ENCODE measurements around the gene RNASEH2A. TPM values are rescaled to one million over a fixed set of nuclear protein-coding genes. Genes with fewer than 3 reads are reported as not detected.

RNASEH2A gene
- total RNA-seq, 1 donor from 2014 or later = 10.5 TPM

DNA sequence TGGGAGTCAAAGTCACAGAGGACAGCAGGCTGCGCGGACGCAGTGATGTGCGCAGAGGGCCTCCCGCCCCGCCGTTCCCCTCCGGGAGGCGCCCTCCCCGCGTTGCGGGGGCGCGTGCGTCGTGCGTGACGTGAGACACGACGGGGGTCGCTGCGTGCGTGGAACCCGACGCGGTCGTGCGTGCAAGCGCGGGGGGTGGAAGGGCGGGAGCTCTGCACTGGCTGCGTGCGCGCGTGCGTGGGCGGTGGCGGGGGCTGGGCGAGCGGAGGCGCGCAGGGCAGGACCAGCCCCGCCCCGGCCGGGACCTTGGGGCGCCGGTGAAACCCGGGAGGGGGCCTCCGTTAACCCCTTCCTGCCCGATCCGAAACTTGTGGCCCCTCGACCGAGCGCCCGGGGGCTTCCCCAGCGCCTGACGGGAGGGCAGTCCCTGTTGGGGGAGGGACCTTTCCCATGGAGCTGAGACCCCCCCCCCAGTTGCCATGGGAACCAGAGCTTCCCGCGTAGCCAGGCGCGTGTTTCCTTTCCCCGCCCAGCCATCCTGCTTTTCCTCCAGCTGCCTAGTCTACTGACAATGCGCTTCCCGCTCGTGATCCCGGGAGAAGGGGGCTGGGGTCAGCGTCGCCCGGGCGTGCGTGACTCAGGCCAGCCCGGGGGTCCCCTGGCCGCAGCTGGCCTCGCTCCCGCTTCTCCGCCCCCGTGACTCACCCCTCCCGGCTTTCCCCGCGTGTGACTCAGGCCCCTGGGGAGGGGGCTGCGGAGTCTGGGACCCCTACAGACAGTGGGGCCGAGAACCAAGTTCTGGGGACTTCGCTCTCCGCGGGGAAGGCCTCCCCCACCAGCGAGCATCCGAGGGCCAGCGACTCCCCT is 23.7 kb upstream of the RNASEH2A start:
- no peaks in the 10 kb centered on the region for H3K79me2 ChIP-seq (ENCODE audit: insufficient read depth, low read length)
- peak overlapping the region; percentile 59 for H3K4me3 ChIP-seq (ENCODE audit: insufficient read depth, low read depth, low read length)
- H3K9me3 Mint-ChIP-seq (ENCODE audit: unreplicated experiment) = no peaks in the 10 kb centered on the region
- H3K27ac ChIP-seq (ENCODE audit: low read depth, low read length) = peak overlapping the region; percentile 81
- H3K4me3 Mint-ChIP-seq (ENCODE audit: unreplicated experiment) = peak overlapping the region; percentile 76
- peaks cover 56% of the 10 kb centered on the region for H3K4me1 ChIP-seq (ENCODE audit: insufficient read depth, low read length)
- H3K4me1 Mint-ChIP-seq (ENCODE audit: low read depth, unreplicated experiment) = peaks cover 21% of the 10 kb centered on the region
- H4K20me1 ChIP-seq (ENCODE audit: insufficient read depth, low read length) = no peaks in the 10 kb centered on the region
- H3K4me2 ChIP-seq (ENCODE audit: low read length) = peak overlapping the region; percentile 94
- peak overlapping the region; percentile 79 for H2AFZ ChIP-seq (ENCODE audit: low read depth, low read length)
- no peaks in the 10 kb centered on the region for H3K36me3 Mint-ChIP-seq (ENCODE audit: low read depth, unreplicated experiment)
- DNase-seq (ENCODE audit: low read depth) (peak; percentile 74), FAIRE-seq (no peak)
- no peaks in the 10 kb centered on the region for H3K9me3 ChIP-seq (ENCODE audit: insufficient read depth, low read depth, low read length)
- no peaks in the 10 kb centered on the region for H3K27me3 Mint-ChIP-seq (ENCODE audit: low read depth, unreplicated experiment)
- no peaks in the 10 kb centered on the region for H3K36me3 ChIP-seq (ENCODE audit: insufficient read depth, low read length)
- TF ChIP-seq EZH2 (IDR thresholded peaks at IDR 0.05; ENCODE audit: insufficient read depth, low read length) = no peak
- TF ChIP-seq CTCF (IDR thresholded peaks at IDR 0.05; ENCODE audit: insufficient read depth, low read depth, low read length) = no peak
- peak overlapping the region; percentile 83 for H3K9ac ChIP-seq (ENCODE audit: low read length)
- no peaks in the 10 kb centered on the region for H3K27me3 ChIP-seq (ENCODE audit: insufficient read depth, low read length)
- peak overlapping the region; percentile 94 for H3K27ac Mint-ChIP-seq (ENCODE audit: unreplicated experiment)

- Mint-ChIP-seq H3K4me1 (ENCODE audit: low read depth, unreplicated experiment) (peaks cover 25% of the 10 kb centered on the region), H3K9me3 (ENCODE audit: unreplicated experiment) (no peaks in the 10 kb centered on the region), H3K27me3 (ENCODE audit: low read depth, unreplicated experiment) (no peaks in the 10 kb centered on the region), H3K36me3 (ENCODE audit: low read depth, unreplicated experiment) (no peaks in the 10 kb centered on the region), H3K4me3 (ENCODE audit: unreplicated experiment) (peak overlapping the region; percentile 73), H3K27ac (ENCODE audit: unreplicated experiment) (peak overlapping the region; percentile 92)
- Histone ChIP-seq H3K36me3 (ENCODE audit: insufficient read depth, low read length) (no peaks in the 10 kb centered on the region), H3K9ac (ENCODE audit: low read length) (peak overlapping the region; percentile 83), H3K4me3 (ENCODE audit: insufficient read depth, low read depth, low read length) (no peak overlapping the region), H3K4me1 (ENCODE audit: insufficient read depth, low read length) (peaks cover 57% of the 10 kb centered on the region), H3K4me2 (ENCODE audit: low read length) (peak overlapping the region; percentile 94), H4K20me1 (ENCODE audit: insufficient read depth, low read length) (no peaks in the 10 kb centered on the region), H2AFZ (ENCODE audit: low read depth, low read length) (peak overlapping the region; percentile 56), H3K27ac (ENCODE audit: low read depth, low read length) (peak overlapping the region; percentile 81), H3K27me3 (ENCODE audit: insufficient read depth, low read length) (no peaks in the 10 kb centered on the region), H3K79me2 (ENCODE audit: insufficient read depth, low read length) (no peaks in the 10 kb centered on the region), H3K9me3 (ENCODE audit: insufficient read depth, low read depth, low read length) (no peaks in the 10 kb centered on the region)
- no peak for TF ChIP-seq CTCF (IDR thresholded peaks at IDR 0.05; ENCODE audit: insufficient read depth, low read depth, low read length)
- TF ChIP-seq EZH2 (IDR thresholded peaks at IDR 0.05; ENCODE audit: insufficient read depth, low read length) = no peak
- no peak for DNase-seq (ENCODE audit: low read depth)
- no peak for FAIRE-seq
Observed at GRCh38 chr19:12783291-12783848, 23.0 kb upstream of the RNASEH2A start.

Data from astrocyte (in vitro differentiated cells and primary cell).